Endodermal cell (in vitro differentiated cells): ENCODE measurements around the gene CFAP97D2. TPM values are rescaled to one million over a fixed set of nuclear protein-coding genes. Genes with fewer than 3 reads are reported as not detected.

Experiments used
- DNase-seq: peaks from one replicate; pipeline ENCODE4 v3.0.0-alpha.2; 2017
- H3K27ac ChIP-seq: 2 replicates; pipeline ENCODE4 v1.5.1; 2013; ENCODE audit warnings: mild to moderate bottlenecking, low read depth, low read length, moderate library complexity
- H3K27me3 ChIP-seq: 2 replicates; pipeline ENCODE4 v1.6.1; 2013; ENCODE audit warnings: mild to moderate bottlenecking, low read length, moderate library complexity; ENCODE audit not compliant: insufficient read depth, control insufficient read depth, poor library complexity, severe bottlenecking
- H3K36me3 ChIP-seq: 2 replicates; pipeline ENCODE4 v1.7.0; 2013; ENCODE audit warnings: mild to moderate bottlenecking, low read length, moderate library complexity; ENCODE audit not compliant: control insufficient read depth, insufficient read depth
- H3K4me1 ChIP-seq: one replicate; pipeline ENCODE4 v1.7.0; 2013; ENCODE audit warnings: low read length; ENCODE audit not compliant: control insufficient read depth, insufficient read depth
- H3K4me3 ChIP-seq: 2 replicates; pipeline ENCODE4 v1.5.1; 2013; ENCODE audit warnings: mild to moderate bottlenecking, low read length, moderate library complexity
- H3K9ac ChIP-seq: 2 replicates; pipeline ENCODE4 v1.6.1; 2013; ENCODE audit warnings: mild to moderate bottlenecking, low read length, moderate library complexity; ENCODE audit not compliant: poor library complexity, severe bottlenecking; ENCODE audit errors: extremely low read depth
- H3K9me3 ChIP-seq: 2 replicates; pipeline ENCODE4 v1.6.1; 2013; ENCODE audit warnings: mild to moderate bottlenecking, low read length, moderate library complexity; ENCODE audit not compliant: control insufficient read depth
- H3K27ac Mint-ChIP-seq: 2 replicates; pipeline ENCODE4 v1.8.0; 2020; ENCODE audit warnings: mixed read lengths
- H3K27me3 Mint-ChIP-seq: 2 replicates; pipeline ENCODE4 v1.8.0; 2021; ENCODE audit warnings: mild to moderate bottlenecking, mixed read lengths; ENCODE audit not compliant: insufficient read depth
- H3K36me3 Mint-ChIP-seq: 2 replicates; pipeline ENCODE4 v1.8.0; 2020; ENCODE audit warnings: low read depth, mixed read lengths
- H3K4me1 Mint-ChIP-seq: 2 replicates; pipeline ENCODE4 v1.8.0; 2020; ENCODE audit warnings: mixed read lengths
- H3K4me3 Mint-ChIP-seq: 2 replicates; pipeline ENCODE4 v1.8.0; 2020; ENCODE audit warnings: mild to moderate bottlenecking, moderate library complexity, mixed read lengths
- H3K9me3 Mint-ChIP-seq: 2 replicates; pipeline ENCODE4 v1.8.0; 2020; ENCODE audit warnings: mild to moderate bottlenecking, mixed read lengths
- WGBS, 2 experiments: methylation state at CpG; one replicate each; pipeline versions ENCODE4 v1.1.5 to v1.1.7; 2013; ENCODE audit warnings: missing lambda C conversion rate in 2 of 2, mixed read lengths in 1 of 2; ENCODE audit not compliant: insufficient coverage in 1 of 2, insufficient read length in 1 of 2; 5-methylcytosine and 5-hydroxymethylcytosine counted together
- total RNA-seq, 2 donors: library from RNA; stranded (reverse); fragmentation: NEBNext Ultra II Directional in 1 of 2; extraction: Animal tissue kit (Norgen Biotek cat#: 25700) in 1 of 2; gene quantifications; 2 replicates in 1 of 2; 3 replicates in 1 of 2; pipeline ENCODE4 v1.2.1, GENCODE V29; 2021
- TF ChIP-seq, protein P1 (sequence below): fragments of 200-600 bp; sonication (generic); conservative IDR thresholded peaks from 2 replicates; pipeline ENCODE4 v1.5.0; 2021; ENCODE audit warnings: antibody characterized with exemption, mild to moderate bottlenecking

Gene CFAP97D2
- total RNA-seq, 2 donors from 2014 or later = not detected

DNA sequence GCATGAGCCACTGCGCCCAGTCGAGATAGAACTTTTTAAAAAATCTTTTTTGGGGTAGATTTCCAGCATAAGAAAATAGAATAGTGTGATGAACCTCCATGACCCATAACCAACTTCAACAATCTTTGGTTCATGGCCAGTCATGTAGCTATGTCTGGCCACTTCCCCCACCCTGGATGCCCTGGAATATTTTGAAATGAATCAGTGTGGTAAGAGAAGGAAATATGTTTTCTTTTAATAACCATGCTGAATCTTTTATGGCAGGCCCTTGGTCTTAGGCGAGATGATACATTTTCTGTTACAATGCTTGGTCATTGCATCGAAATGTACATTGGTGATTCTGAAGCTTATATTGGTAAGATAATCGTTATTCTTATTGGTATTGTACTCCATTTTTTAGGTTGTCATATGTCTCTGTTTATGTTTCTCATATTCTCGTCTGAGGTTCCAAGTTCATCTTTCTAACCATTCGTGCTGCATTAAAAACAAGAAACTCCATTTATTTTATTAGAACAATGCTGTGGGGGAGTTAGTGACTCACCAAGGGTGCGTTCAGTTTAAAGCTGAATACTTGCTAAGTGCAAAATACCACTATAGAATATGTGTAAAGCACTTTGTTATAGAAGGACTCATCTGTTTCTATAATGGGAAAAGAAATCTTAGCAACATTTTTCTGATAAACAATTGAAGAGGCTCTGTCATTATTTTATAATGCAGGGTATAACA is 86.0 kb downstream of the CFAP97D2 start:
- TF ChIP-seq, protein P1, sequence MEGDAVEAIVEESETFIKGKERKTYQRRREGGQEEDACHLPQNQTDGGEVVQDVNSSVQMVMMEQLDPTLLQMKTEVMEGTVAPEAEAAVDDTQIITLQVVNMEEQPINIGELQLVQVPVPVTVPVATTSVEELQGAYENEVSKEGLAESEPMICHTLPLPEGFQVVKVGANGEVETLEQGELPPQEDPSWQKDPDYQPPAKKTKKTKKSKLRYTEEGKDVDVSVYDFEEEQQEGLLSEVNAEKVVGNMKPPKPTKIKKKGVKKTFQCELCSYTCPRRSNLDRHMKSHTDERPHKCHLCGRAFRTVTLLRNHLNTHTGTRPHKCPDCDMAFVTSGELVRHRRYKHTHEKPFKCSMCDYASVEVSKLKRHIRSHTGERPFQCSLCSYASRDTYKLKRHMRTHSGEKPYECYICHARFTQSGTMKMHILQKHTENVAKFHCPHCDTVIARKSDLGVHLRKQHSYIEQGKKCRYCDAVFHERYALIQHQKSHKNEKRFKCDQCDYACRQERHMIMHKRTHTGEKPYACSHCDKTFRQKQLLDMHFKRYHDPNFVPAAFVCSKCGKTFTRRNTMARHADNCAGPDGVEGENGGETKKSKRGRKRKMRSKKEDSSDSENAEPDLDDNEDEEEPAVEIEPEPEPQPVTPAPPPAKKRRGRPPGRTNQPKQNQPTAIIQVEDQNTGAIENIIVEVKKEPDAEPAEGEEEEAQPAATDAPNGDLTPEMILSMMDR = no peak

DNA sequence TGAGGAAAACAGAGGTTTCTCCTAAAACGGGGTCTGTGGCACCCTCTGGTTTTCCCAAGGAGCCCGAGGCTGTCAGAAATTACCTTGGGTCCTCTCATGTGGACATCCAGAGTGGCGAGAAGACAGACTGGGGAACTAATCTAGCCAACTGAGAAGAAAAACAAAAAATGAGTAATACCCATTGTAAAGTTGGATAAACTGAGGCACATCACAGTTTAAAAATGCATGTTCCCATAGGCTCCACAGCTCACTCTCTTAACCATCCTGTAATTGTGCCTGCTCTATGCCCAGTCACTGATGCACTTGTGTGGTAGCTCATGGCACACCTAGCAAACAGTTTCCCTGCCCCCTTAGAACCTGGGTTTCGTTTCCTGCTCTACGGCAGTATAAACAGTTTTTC is 87.2 kb downstream of the CFAP97D2 start:
- H3K36me3 Mint-ChIP-seq = peaks cover 80% of the 10 kb centered on the region
- TF ChIP-seq, protein P1 = no peak

More for the DNA sequence above, 86.0 kb downstream of the CFAP97D2 start:
- Histone ChIP-seq H3K9ac (no peak overlapping the region), H3K9me3 (peaks cover 20% of the 10 kb centered on the region), H3K36me3 (peaks cover 85% of the 10 kb centered on the region), H3K27me3 (no peaks in the 10 kb centered on the region), H3K4me1 (peaks cover 14% of the 10 kb centered on the region), H3K27ac (no peak overlapping the region), H3K4me3 (no peak overlapping the region)
- Mint-ChIP-seq H3K36me3 (peaks cover 75% of the 10 kb centered on the region), H3K27ac (no peak overlapping the region), H3K9me3 (peaks cover 6% of the 10 kb centered on the region), H3K4me3 (no peak overlapping the region), H3K4me1 (peaks cover 25% of the 10 kb centered on the region), H3K27me3 (no peaks in the 10 kb centered on the region)
- no peak for DNase-seq
- 94 to 100% methylated on average over 2 to 6 of the region's 8 CpGs for WGBS, 2 experiments

DNA sequence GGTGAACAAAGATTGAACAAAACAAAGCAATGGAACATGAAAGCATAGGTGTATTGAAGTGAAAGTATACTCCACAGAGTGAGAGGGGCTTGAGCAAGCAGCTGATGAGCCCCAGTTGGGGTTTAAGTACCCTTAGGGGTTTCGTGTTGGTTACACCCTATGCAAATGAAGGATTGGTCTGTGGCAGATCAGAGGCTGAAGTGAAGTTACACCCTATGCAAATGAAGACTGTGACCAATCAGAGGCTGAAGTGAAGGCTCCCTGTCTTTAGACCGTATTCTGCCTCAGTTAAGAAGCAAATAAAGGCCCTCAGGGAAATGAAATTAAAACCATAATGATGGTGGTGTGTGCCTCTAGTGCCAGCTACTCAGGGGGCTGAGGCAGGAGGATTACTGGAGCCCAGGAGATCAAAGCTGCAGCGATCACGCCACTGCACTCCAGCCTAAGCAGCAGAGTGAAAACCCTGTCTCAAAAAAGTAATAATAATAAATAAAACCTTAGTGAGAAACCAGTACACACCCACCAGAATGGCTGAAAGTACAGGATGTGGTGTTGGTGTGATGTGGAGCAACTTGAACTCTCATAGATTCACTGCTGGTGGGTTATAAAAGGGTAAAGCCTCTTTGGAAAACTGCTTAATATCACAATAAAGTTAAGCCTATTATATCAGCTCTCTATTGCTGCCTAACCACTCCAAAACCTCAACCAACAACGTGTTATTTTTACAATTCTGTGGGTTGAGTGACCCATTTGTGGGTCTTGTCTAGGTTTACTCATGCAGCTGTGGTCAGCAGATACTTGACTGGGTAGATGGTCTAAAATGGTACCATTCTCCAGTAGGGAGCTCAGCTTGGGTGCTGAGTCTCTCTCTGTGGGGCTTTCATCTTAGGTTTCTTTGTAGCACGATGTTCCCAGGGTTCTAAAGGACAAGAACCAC is 89.6 kb downstream of the CFAP97D2 start:
- no peak for DNase-seq
- no peaks in the 10 kb centered on the region for H3K27me3 Mint-ChIP-seq
- no peak overlapping the region for H3K9ac ChIP-seq
- no peak overlapping the region for H3K4me3 ChIP-seq
- H3K27ac ChIP-seq = no peak overlapping the region
- H3K9me3 Mint-ChIP-seq = peaks cover 7% of the 10 kb centered on the region
- 97 to 100% methylated on average over 2 to 6 of the region's 6 CpGs for WGBS, 2 experiments
- peaks cover 82% of the 10 kb centered on the region for H3K36me3 Mint-ChIP-seq
- H3K4me3 Mint-ChIP-seq = no peak overlapping the region
- no peaks in the 10 kb centered on the region for H3K4me1 Mint-ChIP-seq
- H3K4me1 ChIP-seq = no peaks in the 10 kb centered on the region
- no peaks in the 10 kb centered on the region for H3K27me3 ChIP-seq
- peaks cover 24% of the 10 kb centered on the region for H3K9me3 ChIP-seq
- no peak overlapping the region for H3K27ac Mint-ChIP-seq
- peaks cover 91% of the 10 kb centered on the region for H3K36me3 ChIP-seq
- TF ChIP-seq, protein P1 = no peak

More for the DNA sequence above, 87.2 kb downstream of the CFAP97D2 start:
- H3K36me3 ChIP-seq = peaks cover 85% of the 10 kb centered on the region
- Mint-ChIP-seq H3K9me3 (peaks cover 7% of the 10 kb centered on the region), H3K27me3 (no peaks in the 10 kb centered on the region), H3K4me1 (peaks cover 14% of the 10 kb centered on the region), H3K4me3 (no peak overlapping the region), H3K27ac (no peak overlapping the region)
- H3K9ac ChIP-seq = no peak overlapping the region
- WGBS, 2 experiments = 94 to 98% methylated on average over 3 to 5 of the region's 5 CpGs
- H3K9me3 ChIP-seq = peaks cover 24% of the 10 kb centered on the region
- H3K4me3 ChIP-seq = no peak overlapping the region
- no peaks in the 10 kb centered on the region for H3K27me3 ChIP-seq
- H3K27ac ChIP-seq = no peak overlapping the region
- DNase-seq = no peak
- peaks cover 2% of the 10 kb centered on the region for H3K4me1 ChIP-seq
